SK-N-MC (cell line): ENCODE data around the gene BRINP3.

ENCODE experiments used
- DNase-seq: peaks from one replicate; pipeline ENCODE4 v3.0.0-alpha.2; 2011; ENCODE audit warnings: low read depth, low spot score
- H3K27ac ChIP-seq: fragments of 200-600 bp; sonication (generic); 2 replicates; pipeline ENCODE4 v1.5.1; 2016; ENCODE audit warnings: mixed run types
- H3K36me3 ChIP-seq: fragments of 200-600 bp; sonication (generic); 2 replicates; pipeline ENCODE4 v1.6.1; 2017; ENCODE audit warnings: antibody characterized with exemption, low read length, mixed read lengths; ENCODE audit not compliant: insufficient read depth
- H3K4me3 ChIP-seq: fragments of 200-600 bp; sonication (generic); 2 replicates; pipeline ENCODE4 v1.5.1; 2016
- H3K9ac ChIP-seq: fragments of 200-600 bp; sonication (generic); 2 replicates; pipeline ENCODE4 v1.8.0; 2017; ENCODE audit warnings: mixed run types, mixed read lengths; ENCODE audit not compliant: insufficient read length
- H3K9me3 ChIP-seq: fragments of 200-600 bp; sonication (generic); 2 replicates; pipeline ENCODE4 v1.6.1; 2017; ENCODE audit warnings: low read depth, mild to moderate bottlenecking, antibody characterized with exemption, low read length, moderate library complexity, mixed read lengths
- EZH2 ChIP-seq: fragments of 200-600 bp; sonication (generic); IDR thresholded peaks from one replicate; pipeline ENCODE4 v1.6.1; 2017; ENCODE audit warnings: antibody characterized with exemption
- FOXP2 ChIP-seq: optimal IDR thresholded peaks from 2 replicates; pipeline ENCODE3; 2011; ENCODE audit warnings: mild to moderate bottlenecking, moderate library complexity; ENCODE audit not compliant: insufficient read depth; ENCODE audit errors: extremely low read length, control extremely low read depth
- POLR2AphosphoS5 ChIP-seq: IDR thresholded peaks from 2 replicates; pipeline ENCODE4 v1.6.1; 2012; ENCODE audit warnings: mild to moderate bottlenecking, low read depth, low read length, borderline replicate concordance

The BRINP3 gene

DNA sequence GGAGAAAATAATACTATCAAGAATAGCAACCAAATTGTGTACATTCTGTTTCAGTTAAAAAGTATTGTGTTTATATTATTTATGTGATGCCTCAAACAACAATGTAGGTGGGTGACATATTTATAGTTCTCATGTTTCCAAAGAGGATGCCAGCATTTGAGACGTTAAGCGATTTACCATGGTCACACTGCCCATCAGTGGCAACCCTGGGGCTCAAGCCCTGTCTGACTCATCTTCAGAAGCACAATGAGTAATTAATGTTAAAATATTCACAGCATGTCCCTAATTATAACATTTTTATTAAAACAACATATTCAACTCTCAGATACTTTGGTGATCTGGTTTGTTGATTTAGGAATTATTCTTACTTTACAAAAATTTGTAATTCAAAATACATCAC lies 409.4 kb downstream of the BRINP3 start:
- no peak overlapping the region for H3K9ac ChIP-seq
- TF ChIP-seq EZH2 (no peak), POLR2AphosphoS5 (no peak), FOXP2 (no peak)
- no peak overlapping the region for H3K27ac ChIP-seq
- H3K4me3 ChIP-seq = no peak overlapping the region
- no peaks in the 10 kb centered on the region for H3K9me3 ChIP-seq
- no peaks in the 10 kb centered on the region for H3K36me3 ChIP-seq
- DNase-seq = no peak

GRCh38 chr1:190067592-190067991 lies 410.1 kb downstream of the BRINP3 start:
- TF ChIP-seq POLR2AphosphoS5 (no peak), FOXP2 (no peak), EZH2 (no peak)
- Histone ChIP-seq H3K4me3 (no peak overlapping the region), H3K9ac (no peak overlapping the region), H3K9me3 (no peaks in the 10 kb centered on the region), H3K36me3 (no peaks in the 10 kb centered on the region), H3K27ac (no peak overlapping the region)
- DNase-seq = no peak

DNA sequence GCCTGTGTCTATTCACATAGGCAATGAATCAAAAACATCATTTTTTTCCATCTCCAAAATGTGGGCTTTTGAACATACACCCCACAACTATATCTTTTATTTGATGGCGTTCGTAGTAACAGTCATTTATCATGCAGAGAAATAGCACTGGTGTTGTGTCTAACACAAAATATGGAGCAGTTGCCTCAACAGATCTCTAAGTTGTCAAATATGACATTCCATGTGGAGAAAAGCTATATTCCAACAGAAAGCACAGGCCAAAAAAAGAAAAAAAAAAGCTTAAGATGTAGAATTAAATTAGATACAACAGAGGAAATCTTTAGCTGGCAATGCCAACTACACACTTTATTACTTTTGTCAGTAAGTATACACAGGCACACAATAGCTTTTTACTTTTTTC lies 411.7 kb downstream of the BRINP3 start:
- no peaks in the 10 kb centered on the region for H3K9me3 ChIP-seq
- TF ChIP-seq FOXP2 (no peak), POLR2AphosphoS5 (no peak), EZH2 (no peak)
- no peak for DNase-seq

DNA sequence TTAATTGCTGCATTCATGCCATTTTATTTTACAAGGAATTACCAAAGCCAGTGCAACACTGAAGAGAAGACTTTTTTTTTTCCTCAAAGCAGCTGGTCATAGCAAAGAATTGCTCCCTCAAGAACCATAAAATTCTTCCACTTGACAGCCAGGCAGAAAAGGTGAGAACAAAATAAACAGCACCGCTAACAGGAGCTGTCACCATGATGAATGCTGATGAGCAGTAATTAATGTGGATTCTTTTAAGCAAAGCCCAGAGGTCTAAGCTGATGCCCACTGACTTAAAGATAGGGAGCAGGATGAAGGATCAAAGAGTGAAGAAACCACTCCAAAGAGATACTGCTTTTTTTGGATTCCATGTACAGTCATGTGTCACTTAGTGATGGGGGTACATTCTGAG lies 428.4 kb downstream of the BRINP3 start:
- H3K9me3 ChIP-seq = no peaks in the 10 kb centered on the region
- no peaks in the 10 kb centered on the region for H3K36me3 ChIP-seq
- no peak for DNase-seq
- no peak overlapping the region for H3K4me3 ChIP-seq
- no peak for TF ChIP-seq POLR2AphosphoS5
- TF ChIP-seq FOXP2 = no peak
- no peak for TF ChIP-seq EZH2
- no peak overlapping the region for H3K9ac ChIP-seq
- no peak overlapping the region for H3K27ac ChIP-seq

More for the DNA sequence above, 411.7 kb downstream of the BRINP3 start:
- H3K9ac ChIP-seq = no peak overlapping the region
- H3K36me3 ChIP-seq = no peaks in the 10 kb centered on the region
- H3K27ac ChIP-seq = no peak overlapping the region
- no peak overlapping the region for H3K4me3 ChIP-seq
